Astrocyte of the spinal cord (primary cell): ENCODE data around the gene CTIF.

Experiments
- DNase-seq: peaks from one replicate; pipeline ENCODE4 v3.0.0; 2011; ENCODE audit warnings: low read depth, low spot score
- H3K4me3 ChIP-seq: 2 replicates; pipeline ENCODE4 v1.5.1; 2011; ENCODE audit warnings: low read depth, mild to moderate bottlenecking, low read length, moderate library complexity
- in situ Hi-C: cut with HindIII; loops from 2 replicates; pipeline ENCODE4 v1.10.0; 2017; ENCODE audit warnings: low sequenced_read_pairs
- TF ChIP-seq, protein P1 (sequence below): IDR thresholded peaks from 2 replicates; pipeline ENCODE4 v1.5.1; 2012; ENCODE audit warnings: low read depth, mild to moderate bottlenecking, low read length, inconsistent platforms

CTIF gene

GRCh38 chr18:48779462-48779861 lies 240.6 kb downstream of the CTIF start:
- TF ChIP-seq, protein P1, sequence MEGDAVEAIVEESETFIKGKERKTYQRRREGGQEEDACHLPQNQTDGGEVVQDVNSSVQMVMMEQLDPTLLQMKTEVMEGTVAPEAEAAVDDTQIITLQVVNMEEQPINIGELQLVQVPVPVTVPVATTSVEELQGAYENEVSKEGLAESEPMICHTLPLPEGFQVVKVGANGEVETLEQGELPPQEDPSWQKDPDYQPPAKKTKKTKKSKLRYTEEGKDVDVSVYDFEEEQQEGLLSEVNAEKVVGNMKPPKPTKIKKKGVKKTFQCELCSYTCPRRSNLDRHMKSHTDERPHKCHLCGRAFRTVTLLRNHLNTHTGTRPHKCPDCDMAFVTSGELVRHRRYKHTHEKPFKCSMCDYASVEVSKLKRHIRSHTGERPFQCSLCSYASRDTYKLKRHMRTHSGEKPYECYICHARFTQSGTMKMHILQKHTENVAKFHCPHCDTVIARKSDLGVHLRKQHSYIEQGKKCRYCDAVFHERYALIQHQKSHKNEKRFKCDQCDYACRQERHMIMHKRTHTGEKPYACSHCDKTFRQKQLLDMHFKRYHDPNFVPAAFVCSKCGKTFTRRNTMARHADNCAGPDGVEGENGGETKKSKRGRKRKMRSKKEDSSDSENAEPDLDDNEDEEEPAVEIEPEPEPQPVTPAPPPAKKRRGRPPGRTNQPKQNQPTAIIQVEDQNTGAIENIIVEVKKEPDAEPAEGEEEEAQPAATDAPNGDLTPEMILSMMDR, result no peak
- no peak for DNase-seq
- in situ Hi-C loops, result no loop called here
- no peak overlapping the region for H3K4me3 ChIP-seq

DNA sequence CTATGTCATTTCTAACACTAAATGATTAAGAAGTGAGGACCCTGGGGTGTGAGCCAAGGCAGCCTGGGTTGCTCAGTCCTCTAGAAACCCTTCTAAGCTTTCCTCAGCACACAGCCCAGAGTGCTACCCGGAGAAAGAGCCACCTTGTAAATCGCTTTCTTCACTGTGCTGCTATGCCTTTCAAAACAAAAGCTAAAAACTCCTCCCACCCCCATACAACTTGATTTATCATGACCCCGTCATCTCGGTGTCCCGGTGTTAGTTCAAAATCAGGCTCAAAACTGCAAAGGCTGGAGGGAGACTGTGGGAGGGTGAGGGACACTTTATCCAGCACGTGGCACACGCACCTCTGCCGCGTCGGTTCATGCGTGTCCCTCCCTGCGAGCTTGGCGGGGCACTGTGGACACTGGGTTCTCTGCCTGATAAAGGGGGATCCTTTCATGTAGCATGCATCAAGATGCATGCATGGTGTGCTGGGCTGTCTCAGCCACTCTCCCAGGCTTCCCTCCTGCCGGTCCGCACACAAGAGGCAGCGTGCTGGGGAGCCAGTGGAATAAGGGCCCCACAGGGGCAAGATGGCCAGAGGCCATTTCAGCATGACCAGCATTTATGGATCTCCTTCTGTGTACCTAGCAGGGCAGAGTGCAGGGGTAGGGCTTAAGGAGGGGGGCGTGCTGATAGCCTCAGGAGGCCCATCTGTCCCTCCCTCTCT lies 241.5 kb downstream of the CTIF start:
- no peak overlapping the region for H3K4me3 ChIP-seq
- in situ Hi-C loops, result no loop called here
- DNase-seq, result peak; percentile 32
- TF ChIP-seq, protein P1, result no peak

- TF ChIP-seq, protein P1, result no peak
- H3K4me3 ChIP-seq, result no peak overlapping the region
- in situ Hi-C loops, result no loop called here
- DNase-seq, result no peak
Measured at GRCh38 chr18:48780913-48781162, 242.0 kb downstream of the CTIF start.

- in situ Hi-C loops, result no loop called here
- TF ChIP-seq, protein P1, result no peak
- peak; percentile 50 for DNase-seq
- no peak overlapping the region for H3K4me3 ChIP-seq
Measured at GRCh38 chr18:48781163-48781987, 242.5 kb downstream of the CTIF start.

GRCh38 chr18:48781988-48782363 lies 243.1 kb downstream of the CTIF start:
- in situ Hi-C loops, result no loop called here
- DNase-seq, result no peak
- TF ChIP-seq, protein P1, result no peak
- no peak overlapping the region for H3K4me3 ChIP-seq

- no peak for DNase-seq
- in situ Hi-C loops, result no loop called here
- TF ChIP-seq, protein P1, result no peak
- H3K4me3 ChIP-seq, result no peak overlapping the region
Measured at GRCh38 chr18:48782381-48782861, 243.6 kb downstream of the CTIF start.
